ENCODE measurements around the gene TRABD2B. TPM values are rescaled to one million over a fixed set of nuclear protein-coding genes. Genes with fewer than 3 reads are reported as not detected.

TRABD2B gene
- total RNA-seq, 1 donor, result under 0.01 TPM

GRCh38 chr1:47792779-47793178 lies 204.4 kb downstream of the TRABD2B start:
- Histone ChIP-seq H3K27ac (ENCODE audit: low read depth, low read length) (no peak overlapping the region), H3K4me2 (ENCODE audit: insufficient read depth, low read length) (no peak overlapping the region), H3K27me3 (ENCODE audit: insufficient read depth, low read length) (no peaks in the 10 kb centered on the region), H3K9me3 (ENCODE audit: low read depth, low read length) (no peaks in the 10 kb centered on the region), H4K20me1 (ENCODE audit: insufficient read depth, low read length) (no peaks in the 10 kb centered on the region), H2AFZ (ENCODE audit: low read length) (no peak overlapping the region), H3K79me2 (ENCODE audit: insufficient read depth, low read length) (no peaks in the 10 kb centered on the region), H3K36me3 (ENCODE audit: insufficient read depth, low read length) (no peaks in the 10 kb centered on the region), H3K4me3 (ENCODE audit: insufficient read depth, low read length) (no peak overlapping the region), H3K4me1 (ENCODE audit: insufficient read depth, low read length) (no peaks in the 10 kb centered on the region)
- TF ChIP-seq CTCF (IDR thresholded peaks at IDR 0.05; ENCODE audit: extremely low read depth, low read depth, low read length), result no peak
- DNase-seq (ENCODE audit: insufficient read length, low spot score, missing footprints), result no peak

GRCh38 chr1:47791879-47792608 lies 205.1 kb downstream of the TRABD2B start:
- H3K4me1 ChIP-seq (ENCODE audit: insufficient read depth, low read length), result no peaks in the 10 kb centered on the region
- H3K27me3 ChIP-seq (ENCODE audit: insufficient read depth, low read length), result no peaks in the 10 kb centered on the region
- H3K36me3 ChIP-seq (ENCODE audit: insufficient read depth, low read length), result no peaks in the 10 kb centered on the region
- H3K27ac ChIP-seq (ENCODE audit: low read depth, low read length), result no peak overlapping the region
- H3K79me2 ChIP-seq (ENCODE audit: insufficient read depth, low read length), result no peaks in the 10 kb centered on the region
- TF ChIP-seq CTCF (IDR thresholded peaks at IDR 0.05; ENCODE audit: extremely low read depth, low read depth, low read length), result no peak
- no peak overlapping the region for H3K4me2 ChIP-seq (ENCODE audit: insufficient read depth, low read length)
- no peak overlapping the region for H3K4me3 ChIP-seq (ENCODE audit: insufficient read depth, low read length)
- no peak overlapping the region for H2AFZ ChIP-seq (ENCODE audit: low read length)
- peak; percentile 66 for DNase-seq (ENCODE audit: insufficient read length, low spot score, missing footprints)
- no peaks in the 10 kb centered on the region for H3K9me3 ChIP-seq (ENCODE audit: low read depth, low read length)
- no peaks in the 10 kb centered on the region for H4K20me1 ChIP-seq (ENCODE audit: insufficient read depth, low read length)

- no peak overlapping the region for H3K4me3 ChIP-seq (ENCODE audit: insufficient read depth, low read length)
- no peak overlapping the region for H2AFZ ChIP-seq (ENCODE audit: low read length)
- no peak overlapping the region for H3K27ac ChIP-seq (ENCODE audit: low read depth, low read length)
- H3K4me2 ChIP-seq (ENCODE audit: insufficient read depth, low read length), result no peak overlapping the region
- H3K4me1 ChIP-seq (ENCODE audit: insufficient read depth, low read length), result no peaks in the 10 kb centered on the region
- H3K9me3 ChIP-seq (ENCODE audit: low read depth, low read length), result no peaks in the 10 kb centered on the region
- H4K20me1 ChIP-seq (ENCODE audit: insufficient read depth, low read length), result no peaks in the 10 kb centered on the region
- DNase-seq (ENCODE audit: insufficient read length, low spot score, missing footprints), result no peak
- TF ChIP-seq CTCF (IDR thresholded peaks at IDR 0.05; ENCODE audit: extremely low read depth, low read depth, low read length), result no peak
- H3K27me3 ChIP-seq (ENCODE audit: insufficient read depth, low read length), result no peaks in the 10 kb centered on the region
- H3K36me3 ChIP-seq (ENCODE audit: insufficient read depth, low read length), result no peaks in the 10 kb centered on the region
- H3K79me2 ChIP-seq (ENCODE audit: insufficient read depth, low read length), result no peaks in the 10 kb centered on the region
Observed at GRCh38 chr1:47788761-47789160, 208.4 kb downstream of the TRABD2B start.

DNA sequence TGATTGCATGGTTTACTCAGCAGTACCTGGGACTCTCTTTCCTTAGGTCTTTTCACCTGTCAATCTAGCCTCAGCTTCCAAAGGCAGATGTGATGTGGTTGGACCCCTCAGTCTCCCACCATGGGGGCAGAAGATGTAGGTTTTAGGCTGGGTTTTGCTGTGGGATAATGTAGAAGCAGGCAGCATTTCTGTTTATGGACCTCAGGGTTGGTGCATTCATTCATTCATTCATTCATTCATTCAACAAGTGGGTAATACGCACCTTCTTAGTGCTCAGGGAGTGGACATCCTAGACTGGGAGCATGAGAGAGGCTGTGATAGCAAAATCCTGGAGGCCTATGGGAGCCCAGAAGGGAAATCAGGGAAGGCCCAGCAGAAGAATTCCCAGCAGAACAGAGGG lies 209.6 kb downstream of the TRABD2B start:
- H4K20me1 ChIP-seq (ENCODE audit: insufficient read depth, low read length), result no peaks in the 10 kb centered on the region
- no peak overlapping the region for H3K4me2 ChIP-seq (ENCODE audit: insufficient read depth, low read length)
- H3K4me3 ChIP-seq (ENCODE audit: insufficient read depth, low read length), result no peak overlapping the region
- no peaks in the 10 kb centered on the region for H3K36me3 ChIP-seq (ENCODE audit: insufficient read depth, low read length)
- peak; percentile 17 for DNase-seq (ENCODE audit: insufficient read length, low spot score, missing footprints)
- no peak for TF ChIP-seq CTCF (IDR thresholded peaks at IDR 0.05; ENCODE audit: extremely low read depth, low read depth, low read length)
- no peaks in the 10 kb centered on the region for H3K4me1 ChIP-seq (ENCODE audit: insufficient read depth, low read length)
- no peaks in the 10 kb centered on the region for H3K9me3 ChIP-seq (ENCODE audit: low read depth, low read length)
- H3K27me3 ChIP-seq (ENCODE audit: insufficient read depth, low read length), result no peaks in the 10 kb centered on the region
- no peaks in the 10 kb centered on the region for H3K79me2 ChIP-seq (ENCODE audit: insufficient read depth, low read length)
- H3K27ac ChIP-seq (ENCODE audit: low read depth, low read length), result no peak overlapping the region
- no peak overlapping the region for H2AFZ ChIP-seq (ENCODE audit: low read length)

Measured in osteoblast (primary cell).